Activated B cell treated with CpG ODN at 0.5 μM for 24 hours (primary cell): Measurements from ENCODE around the gene INSYN1. TPM values are rescaled to one million over a fixed set of nuclear protein-coding genes. Genes with fewer than 3 reads are reported as not detected.

Experiments
- ATAC-seq: fragments of 200-7000 bp; cut with Tn5 transposase; one replicate; pipeline ENCODE4 v1.10.0; 2021; ENCODE audit warnings: low read depth, mild to moderate bottlenecking, moderate library complexity
- CTCF ChIA-PET: fragments of 350-600 bp; sonication (Branson Sonifier 250); formaldehyde crosslinking; loops from one replicate; lab custom pipeline; 2021; ENCODE audit warnings: antibody characterized with exemption; lab: Charles Lee
- POLR2A ChIA-PET: fragments of 350-600 bp; sonication (Branson Sonifier 250); formaldehyde crosslinking; loops from one replicate; lab custom pipeline; 2021; ENCODE audit warnings: antibody characterized with exemption; lab: Charles Lee
- DNase-seq: peaks from one replicate; pipeline ENCODE4 v3.0.0; 2022
- H3K27ac Mint-ChIP-seq: one replicate; pipeline ENCODE4 v1.8.0; 2020; ENCODE audit warnings: mixed read lengths
- H3K27me3 Mint-ChIP-seq: one replicate; pipeline ENCODE4 v1.8.0; 2021; ENCODE audit warnings: mixed read lengths
- H3K36me3 Mint-ChIP-seq: one replicate; pipeline ENCODE4 v1.8.0; 2021; ENCODE audit warnings: low read depth, mixed read lengths
- H3K4me1 Mint-ChIP-seq: one replicate; pipeline ENCODE4 v1.8.0; 2021; ENCODE audit warnings: mixed read lengths
- H3K4me3 Mint-ChIP-seq: one replicate; pipeline ENCODE4 v1.8.0; 2020; ENCODE audit warnings: mild to moderate bottlenecking, mixed read lengths
- H3K9me3 Mint-ChIP-seq: one replicate; pipeline ENCODE4 v1.8.0; 2020; ENCODE audit warnings: mixed read lengths
- intact Hi-C: fragments of 100-400 bp; cut with micrococcal nuclease; formaldehyde crosslinking; loops from one replicate; pipeline ENCODE4 v1.15.1; 2024
- total RNA-seq: library from RNA; stranded (reverse); gene quantifications from 2 replicates; pipeline ENCODE4 v1.2.3, GENCODE V29; 2022
- TF ChIP-seq, protein P1 (sequence below): fragments of 200-600 bp; IDR thresholded peaks from one replicate; pipeline ENCODE4 v1.8.0; 2022; ENCODE audit warnings: antibody characterized with exemption, mild to moderate bottlenecking

Gene INSYN1
- total RNA-seq, 1 donor from 2014 or later: not detected

DNA sequence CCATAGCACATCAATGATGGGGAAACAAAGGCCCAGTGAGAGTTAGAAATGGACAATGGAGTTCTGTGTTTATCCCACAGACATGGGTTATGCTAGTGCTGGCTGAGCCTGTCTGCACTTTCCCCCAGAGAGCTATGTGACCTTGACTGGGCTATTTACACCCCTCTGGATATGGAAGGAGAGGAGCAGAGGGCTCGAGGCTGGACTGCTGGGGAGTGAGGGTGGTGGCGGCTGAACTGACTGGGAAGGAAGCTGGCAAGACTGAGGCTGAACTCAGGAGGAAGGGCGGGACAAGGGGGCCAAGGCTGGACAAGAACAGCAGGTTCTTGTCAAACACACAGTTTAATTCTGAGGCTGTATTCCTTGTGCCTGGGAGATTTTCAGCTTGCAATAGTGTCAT lies 10.8 kb upstream of the INSYN1 start:
- Mint-ChIP-seq H3K9me3 (no peaks in the 10 kb centered on the region), H3K27ac (no peak overlapping the region), H3K27me3 (peaks cover 8% of the 10 kb centered on the region), H3K4me1 (no peaks in the 10 kb centered on the region), H3K36me3 (no peaks in the 10 kb centered on the region), H3K4me3 (no peak overlapping the region)
- POLR2A ChIA-PET: no interaction called here
- intact Hi-C loops: no loop called here
- DNase-seq (no peak), ATAC-seq (no peak)
- CTCF ChIA-PET: no interaction called here
- TF ChIP-seq, protein P1, sequence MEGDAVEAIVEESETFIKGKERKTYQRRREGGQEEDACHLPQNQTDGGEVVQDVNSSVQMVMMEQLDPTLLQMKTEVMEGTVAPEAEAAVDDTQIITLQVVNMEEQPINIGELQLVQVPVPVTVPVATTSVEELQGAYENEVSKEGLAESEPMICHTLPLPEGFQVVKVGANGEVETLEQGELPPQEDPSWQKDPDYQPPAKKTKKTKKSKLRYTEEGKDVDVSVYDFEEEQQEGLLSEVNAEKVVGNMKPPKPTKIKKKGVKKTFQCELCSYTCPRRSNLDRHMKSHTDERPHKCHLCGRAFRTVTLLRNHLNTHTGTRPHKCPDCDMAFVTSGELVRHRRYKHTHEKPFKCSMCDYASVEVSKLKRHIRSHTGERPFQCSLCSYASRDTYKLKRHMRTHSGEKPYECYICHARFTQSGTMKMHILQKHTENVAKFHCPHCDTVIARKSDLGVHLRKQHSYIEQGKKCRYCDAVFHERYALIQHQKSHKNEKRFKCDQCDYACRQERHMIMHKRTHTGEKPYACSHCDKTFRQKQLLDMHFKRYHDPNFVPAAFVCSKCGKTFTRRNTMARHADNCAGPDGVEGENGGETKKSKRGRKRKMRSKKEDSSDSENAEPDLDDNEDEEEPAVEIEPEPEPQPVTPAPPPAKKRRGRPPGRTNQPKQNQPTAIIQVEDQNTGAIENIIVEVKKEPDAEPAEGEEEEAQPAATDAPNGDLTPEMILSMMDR: no peak

DNA sequence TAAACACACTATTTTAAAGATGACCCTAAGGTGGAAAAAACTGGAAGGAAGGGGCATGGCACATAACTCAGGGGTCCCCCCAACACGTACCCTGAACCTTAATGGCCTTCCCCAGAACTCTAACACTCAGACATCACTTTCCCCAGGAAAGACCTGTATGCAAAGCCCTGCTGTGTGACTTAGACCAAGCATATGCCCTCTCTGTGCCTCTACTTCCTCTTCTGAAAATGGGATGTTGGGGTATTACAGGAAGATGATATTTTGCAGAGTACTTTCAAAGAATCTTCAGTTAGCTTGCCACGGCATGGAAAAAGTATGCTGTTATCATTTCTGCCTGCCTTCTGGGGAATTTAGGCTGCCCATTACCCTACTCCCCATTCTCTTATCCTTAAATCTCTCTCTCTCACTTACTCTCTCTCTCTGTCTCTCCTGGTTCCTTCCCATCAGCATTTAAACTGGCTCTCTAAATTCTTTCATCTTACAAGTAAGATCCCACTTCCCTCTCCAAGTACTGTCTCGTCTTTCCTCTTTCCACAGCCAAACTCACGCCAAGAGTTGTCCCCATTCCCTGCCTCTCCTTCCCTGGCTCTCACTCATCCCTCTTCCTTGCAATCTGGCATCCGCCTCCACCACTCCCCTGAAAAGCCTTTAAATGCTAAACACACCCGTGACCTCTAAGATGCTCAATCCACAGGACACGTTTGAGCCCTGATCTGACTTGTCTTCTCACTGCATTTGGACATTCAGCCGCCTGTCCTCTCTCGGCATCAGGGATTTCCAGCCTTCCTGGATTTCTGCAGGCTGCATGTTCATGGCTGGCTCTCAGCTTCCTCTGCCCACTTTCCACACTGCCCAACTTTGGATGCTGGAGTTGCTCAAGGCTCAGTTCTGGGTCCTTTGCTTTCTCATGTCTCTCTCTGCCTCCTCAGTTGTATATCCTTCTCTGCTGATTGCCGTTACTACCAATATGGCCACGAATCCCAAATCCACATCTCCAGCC lies 7.5 kb upstream of the INSYN1 start:
- ATAC-seq (no peak), DNase-seq (no peak)
- ChIA-PET POLR2A (no interaction called here), CTCF (no interaction called here)
- intact Hi-C loops: no loop called here
- no peak overlapping the region for H3K27ac Mint-ChIP-seq
- no peaks in the 10 kb centered on the region for H3K36me3 Mint-ChIP-seq
- H3K4me1 Mint-ChIP-seq: no peaks in the 10 kb centered on the region
- peaks cover 10% of the 10 kb centered on the region for H3K27me3 Mint-ChIP-seq
- no peaks in the 10 kb centered on the region for H3K9me3 Mint-ChIP-seq
- TF ChIP-seq, protein P1: no peak
- H3K4me3 Mint-ChIP-seq: no peak overlapping the region

DNA sequence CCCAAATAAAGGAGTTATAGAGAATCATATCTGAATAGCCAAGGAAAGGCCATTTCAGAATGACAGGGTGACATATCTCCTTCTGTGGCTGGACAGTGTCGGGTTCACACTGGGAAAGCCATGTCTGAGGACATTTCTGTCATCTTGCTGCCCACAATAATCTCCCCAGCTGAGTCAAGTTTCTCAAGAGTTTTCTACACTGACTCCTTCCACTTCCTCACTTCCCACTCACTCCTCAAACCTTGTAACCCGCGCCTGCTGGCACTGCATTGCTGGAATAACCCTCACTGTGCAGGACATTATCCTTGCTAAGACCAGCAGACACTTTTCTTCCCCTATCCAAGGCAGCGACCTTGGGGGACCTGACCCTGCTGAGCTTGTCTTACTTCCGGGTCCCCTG lies 5.3 kb upstream of the INSYN1 start:
- no peak overlapping the region for H3K27ac Mint-ChIP-seq
- H3K36me3 Mint-ChIP-seq: no peaks in the 10 kb centered on the region
- TF ChIP-seq, protein P1: no peak
- H3K9me3 Mint-ChIP-seq: no peaks in the 10 kb centered on the region
- DNase-seq (no peak), ATAC-seq (no peak)
- no peak overlapping the region for H3K4me3 Mint-ChIP-seq
- peaks cover 2% of the 10 kb centered on the region for H3K4me1 Mint-ChIP-seq
- POLR2A ChIA-PET: no interaction called here
- H3K27me3 Mint-ChIP-seq: peaks cover 29% of the 10 kb centered on the region
- intact Hi-C loops: no loop called here
- CTCF ChIA-PET: no interaction called here

DNA sequence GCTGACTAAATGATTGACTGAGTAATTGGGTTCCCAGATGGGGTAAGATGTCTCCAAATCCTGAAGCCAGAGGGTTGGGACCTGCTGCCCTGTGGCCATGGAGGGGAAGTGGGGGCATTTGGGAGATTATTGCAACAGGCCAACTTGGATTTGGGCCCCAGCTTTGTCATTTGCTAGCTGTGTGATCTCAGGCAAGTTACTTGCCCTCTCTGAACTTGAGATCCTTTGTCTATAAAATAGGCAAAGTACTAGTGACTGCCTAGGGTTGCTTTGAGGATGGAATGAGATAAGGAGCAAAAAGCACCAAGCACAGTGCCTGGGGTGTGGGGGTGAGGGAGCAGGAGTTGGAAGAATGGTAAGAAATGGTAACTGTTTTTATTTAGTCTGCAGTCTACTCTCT lies 4.4 kb upstream of the INSYN1 start:
- ChIA-PET CTCF (no interaction called here), POLR2A (no interaction called here)
- H3K27me3 Mint-ChIP-seq: peaks cover 30% of the 10 kb centered on the region
- no peaks in the 10 kb centered on the region for H3K36me3 Mint-ChIP-seq
- no peaks in the 10 kb centered on the region for H3K9me3 Mint-ChIP-seq
- intact Hi-C loops: no loop called here
- ATAC-seq (no peak), DNase-seq (no peak)
- no peak overlapping the region for H3K4me3 Mint-ChIP-seq
- no peak overlapping the region for H3K27ac Mint-ChIP-seq
- TF ChIP-seq, protein P1: no peak
- peaks cover 2% of the 10 kb centered on the region for H3K4me1 Mint-ChIP-seq

DNA sequence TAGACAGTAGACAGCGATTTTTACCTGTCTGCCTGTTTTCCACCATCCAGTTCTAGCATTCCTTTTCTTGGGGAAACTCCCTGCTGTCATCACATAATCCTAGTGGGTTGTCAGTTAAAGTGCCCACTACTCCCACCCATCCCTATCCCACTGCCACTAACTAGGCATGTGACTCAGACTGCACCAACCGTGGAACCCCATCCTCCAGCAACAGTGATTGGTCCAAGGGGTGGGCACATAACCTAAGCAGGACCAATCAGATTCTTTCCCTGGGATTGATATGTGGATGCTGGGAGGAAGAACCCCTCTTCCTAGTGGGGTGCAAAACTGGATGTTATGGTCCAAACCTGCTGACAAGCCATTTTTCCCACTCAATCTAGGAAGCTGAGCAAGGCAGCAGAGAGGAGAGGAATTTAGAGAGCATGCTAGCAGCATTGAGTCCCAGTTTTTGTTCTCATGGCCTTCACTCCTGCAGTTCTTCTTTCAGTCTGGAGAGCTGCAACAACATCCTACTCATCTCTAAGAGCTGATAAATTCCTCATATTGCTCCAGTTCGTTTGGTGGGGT lies 3.9 kb upstream of the INSYN1 start:
- no peak for ATAC-seq
- ChIA-PET POLR2A (no interaction called here), CTCF (no interaction called here)
- TF ChIP-seq, protein P1: no peak
- no peak for DNase-seq
- no peak overlapping the region for H3K27ac Mint-ChIP-seq
- H3K4me1 Mint-ChIP-seq: peaks cover 2% of the 10 kb centered on the region
- peaks cover 30% of the 10 kb centered on the region for H3K27me3 Mint-ChIP-seq
- H3K36me3 Mint-ChIP-seq: no peaks in the 10 kb centered on the region
- no peak overlapping the region for H3K4me3 Mint-ChIP-seq
- no peaks in the 10 kb centered on the region for H3K9me3 Mint-ChIP-seq
- intact Hi-C loops: no loop called here
